Upper lobe of left lung (tissue), 4 donors: ENCODE measurements around the gene SERTAD3.
"Not testable (repeated sequence)": the region's sequence is repeated elsewhere in the genome, so short reads cannot be mapped to it uniquely, and the experiment has no call there.

Source experiments
- CTCF ChIP-seq, 6 experiments: fragments of 450-650 bp in 4 of 6; fragments of 200-600 bp in 2 of 6; sonication (generic) in 2 of 6; IDR thresholded peaks; one replicate each; pipeline ENCODE4 v1.5.1; 2016 to 2019; ENCODE audit warnings: antibody characterized with exemption in 6 of 6
- POLR2A ChIP-seq, 4 donors: fragments of 450-650 bp; IDR thresholded peaks; one replicate each; pipeline ENCODE4 v1.5.1; 2016 to 2017; ENCODE audit warnings: antibody characterized with exemption in 4 of 4, mild to moderate bottlenecking in 2 of 4

GRCh38 chr19:40475878-40476644 is 31.9 kb upstream of the SERTAD3 start:
- not testable (repeated sequence) for TF ChIP-seq CTCF, POLR2A (IDR thresholded peaks at IDR 0.05)
